ENCODE measurements around the gene CCDC61.

CCDC61 gene

GRCh38 chr19:46016426-46017094 lies 21.3 kb downstream of the CCDC61 start:
- peak; percentile 81 for DNase-seq

GRCh38 chr19:46017095-46017429 lies 21.8 kb downstream of the CCDC61 start:
- DNase-seq = no peak

GRCh38 chr19:46017874-46018675 lies 22.8 kb downstream of the CCDC61 start:
- no peak for DNase-seq

GRCh38 chr19:46018729-46019251 lies 23.5 kb downstream of the CCDC61 start:
- DNase-seq = no peak

- DNase-seq = no peak
These were observed 24.0 kb downstream of the CCDC61 start for GRCh38 chr19:46019270-46019669.

- no peak for DNase-seq
These were observed 25.5 kb downstream of the CCDC61 start for GRCh38 chr19:46020819-46021125.

GRCh38 chr19:46021531-46022041 lies 26.3 kb downstream of the CCDC61 start:
- DNase-seq = no peak

- no peak for DNase-seq
These were observed 26.8 kb downstream of the CCDC61 start for GRCh38 chr19:46022061-46022430.

- DNase-seq = no peak
These were observed 27.4 kb downstream of the CCDC61 start, which contains the start of gene PGLYRP1 for GRCh38 chr19:46022431-46023310. Gene PGLYRP1, minus strand, starts transcription at chr19:46023053. Its CDS starts 32 bp downstream, at chr19:46023021.

- no peak for DNase-seq
These were observed 28.1 kb downstream of the CCDC61 start for GRCh38 chr19:46023311-46023779.

GRCh38 chr19:46025835-46026234 lies 30.6 kb downstream of the CCDC61 start:
- no peak for DNase-seq

- no peak for DNase-seq
These were observed 35.7 kb downstream of the CCDC61 start for GRCh38 chr19:46030812-46031550.

- DNase-seq = no peak
These were observed 36.7 kb downstream of the CCDC61 start for GRCh38 chr19:46031781-46032596.

GRCh38 chr19:46032597-46033025 lies 37.3 kb downstream of the CCDC61 start:
- DNase-seq = no peak

- no peak for DNase-seq
These were observed 38.1 kb downstream of the CCDC61 start for GRCh38 chr19:46033401-46033800.

GRCh38 chr19:46035546-46035945 lies 40.3 kb downstream of the CCDC61 start:
- DNase-seq = no peak

- no peak for DNase-seq
These were observed 40.9 kb downstream of the CCDC61 start for GRCh38 chr19:46035986-46036743.

GRCh38 chr19:46036744-46037128 lies 41.5 kb downstream of the CCDC61 start:
- DNase-seq = no peak

GRCh38 chr19:46040125-46040524 lies 44.9 kb downstream of the CCDC61 start:
- DNase-seq = no peak

GRCh38 chr19:46040952-46041500 lies 45.8 kb downstream of the CCDC61 start, which contains the start of gene IGFL4:
Gene IGFL4, minus strand, starts transcription at chr19:46041002. Its CDS starts 40 bp downstream, at chr19:46040962.
- no peak for DNase-seq

All from activated naive CD4-positive, alpha-beta T cell treated with anti-CD3 and anti-CD28 coated beads, Interleukin-2, amount 50 U/mL, for 16 hours (primary cell).